Activated CD8-positive, alpha-beta memory T cell treated with anti-CD3 and anti-CD28 coated beads, Interleukin-2, amount 10 ng/mL, durations not matched to agents 7 days and 5 days (primary cell): Measurements from ENCODE around the gene CRYZ. TPM values are rescaled to one million over a fixed set of nuclear protein-coding genes. Genes with fewer than 3 reads are reported as not detected.

Experiments used
- ATAC-seq: fragments of 150-1000 bp; cut with Tn5 transposase; one replicate; pipeline ENCODE4 v1.10.0; 2021; ENCODE audit warnings: moderate library complexity
- CTCF ChIA-PET: fragments of 350-600 bp; sonication (Branson Sonifier 250); formaldehyde crosslinking; loops from one replicate; lab custom pipeline; 2021; ENCODE audit warnings: antibody characterized with exemption; lab: Charles Lee
- DNase-seq: peaks from one replicate; pipeline ENCODE4 v3.0.0-alpha.2; 2020
- H3K27ac Mint-ChIP-seq: one replicate; pipeline ENCODE4 v1.8.0; 2021; ENCODE audit warnings: mild to moderate bottlenecking, mixed read lengths
- H3K27me3 Mint-ChIP-seq: one replicate; pipeline ENCODE4 v1.8.0; 2021; ENCODE audit warnings: mixed read lengths
- H3K36me3 Mint-ChIP-seq: one replicate; pipeline ENCODE4 v1.8.0; 2021; ENCODE audit warnings: mild to moderate bottlenecking, mixed read lengths
- H3K4me1 Mint-ChIP-seq: one replicate; pipeline ENCODE4 v1.8.0; 2021; ENCODE audit warnings: mixed read lengths
- H3K4me3 Mint-ChIP-seq: one replicate; pipeline ENCODE4 v1.8.0; 2021; ENCODE audit warnings: mild to moderate bottlenecking, moderate library complexity, mixed read lengths
- H3K9me3 Mint-ChIP-seq: one replicate; pipeline ENCODE4 v1.8.0; 2022; ENCODE audit warnings: low read depth, mixed read lengths
- total RNA-seq, 2 experiments: library from RNA; stranded (reverse); gene quantifications; one replicate each; pipeline ENCODE4 v1.2.3, GENCODE V29; 2021

CRYZ gene
- total RNA-seq, 2 experiments from 2014 or later, result 17.6 to 20.4 TPM

DNA sequence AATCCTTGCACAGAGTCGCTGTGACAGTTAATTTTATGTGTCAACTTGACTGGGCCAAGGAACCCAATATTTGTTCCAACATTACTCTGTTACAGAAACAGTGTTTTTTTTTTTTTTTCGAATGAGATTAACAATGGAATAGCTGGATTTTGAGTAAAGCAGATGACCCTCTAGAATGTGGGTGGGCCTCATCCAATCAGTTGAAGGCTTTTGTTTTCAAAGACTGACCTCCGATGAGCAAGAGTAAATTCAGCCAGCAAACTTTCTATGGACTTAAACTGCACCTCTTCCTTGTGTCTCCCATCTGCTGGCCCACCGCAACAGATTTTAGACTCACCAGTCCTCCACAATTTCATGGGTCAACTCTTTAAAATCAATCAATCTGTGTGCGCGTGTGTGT is 17.0 kb downstream of the CRYZ start:
- H3K4me1 Mint-ChIP-seq, result no peaks in the 10 kb centered on the region
- no peak for ATAC-seq
- CTCF ChIA-PET, result no interaction called here
- no peak overlapping the region for H3K4me3 Mint-ChIP-seq
- no peaks in the 10 kb centered on the region for H3K27me3 Mint-ChIP-seq
- peaks cover 6% of the 10 kb centered on the region for H3K36me3 Mint-ChIP-seq
- DNase-seq, result no peak
- no peak overlapping the region for H3K27ac Mint-ChIP-seq
- no peaks in the 10 kb centered on the region for H3K9me3 Mint-ChIP-seq

GRCh38 chr1:74715236-74715502 is 17.7 kb downstream of the CRYZ start:
- CTCF ChIA-PET, result no interaction called here
- H3K4me3 Mint-ChIP-seq, result no peak overlapping the region
- peaks cover 5% of the 10 kb centered on the region for H3K36me3 Mint-ChIP-seq
- no peaks in the 10 kb centered on the region for H3K27me3 Mint-ChIP-seq
- H3K9me3 Mint-ChIP-seq, result no peaks in the 10 kb centered on the region
- H3K4me1 Mint-ChIP-seq, result no peaks in the 10 kb centered on the region
- DNase-seq, result no peak
- no peak for ATAC-seq
- no peak overlapping the region for H3K27ac Mint-ChIP-seq

GRCh38 chr1:74714429-74715235 is 18.2 kb downstream of the CRYZ start:
- Mint-ChIP-seq H3K27me3 (no peaks in the 10 kb centered on the region), H3K36me3 (peaks cover 3% of the 10 kb centered on the region), H3K4me3 (no peak overlapping the region), H3K4me1 (no peaks in the 10 kb centered on the region), H3K27ac (no peak overlapping the region), H3K9me3 (no peaks in the 10 kb centered on the region)
- no peak for ATAC-seq
- no peak for DNase-seq
- CTCF ChIA-PET, result no interaction called here

GRCh38 chr1:74713849-74714248 is 19.0 kb downstream of the CRYZ start:
- peaks cover 3% of the 10 kb centered on the region for H3K36me3 Mint-ChIP-seq
- no peaks in the 10 kb centered on the region for H3K27me3 Mint-ChIP-seq
- DNase-seq (no peak), ATAC-seq (no peak)
- no peaks in the 10 kb centered on the region for H3K9me3 Mint-ChIP-seq
- CTCF ChIA-PET, result interaction anchor here (0.9 kb wide), 1 partner anchor 19 kb away, joined by 3 read pairs; the partner anchor contains the start of genes CRYZ and TYW3
- no peak overlapping the region for H3K4me3 Mint-ChIP-seq
- no peak overlapping the region for H3K27ac Mint-ChIP-seq
- H3K4me1 Mint-ChIP-seq, result no peaks in the 10 kb centered on the region

- ATAC-seq, result no peak
- no peak overlapping the region for H3K27ac Mint-ChIP-seq
- CTCF ChIA-PET, result no interaction called here
- H3K9me3 Mint-ChIP-seq, result no peaks in the 10 kb centered on the region
- DNase-seq, result no peak
- H3K36me3 Mint-ChIP-seq, result peaks cover 3% of the 10 kb centered on the region
- H3K27me3 Mint-ChIP-seq, result no peaks in the 10 kb centered on the region
- no peaks in the 10 kb centered on the region for H3K4me1 Mint-ChIP-seq
- H3K4me3 Mint-ChIP-seq, result no peak overlapping the region
Observed at GRCh38 chr1:74712881-74713280, 20.0 kb downstream of the CRYZ start.

DNA sequence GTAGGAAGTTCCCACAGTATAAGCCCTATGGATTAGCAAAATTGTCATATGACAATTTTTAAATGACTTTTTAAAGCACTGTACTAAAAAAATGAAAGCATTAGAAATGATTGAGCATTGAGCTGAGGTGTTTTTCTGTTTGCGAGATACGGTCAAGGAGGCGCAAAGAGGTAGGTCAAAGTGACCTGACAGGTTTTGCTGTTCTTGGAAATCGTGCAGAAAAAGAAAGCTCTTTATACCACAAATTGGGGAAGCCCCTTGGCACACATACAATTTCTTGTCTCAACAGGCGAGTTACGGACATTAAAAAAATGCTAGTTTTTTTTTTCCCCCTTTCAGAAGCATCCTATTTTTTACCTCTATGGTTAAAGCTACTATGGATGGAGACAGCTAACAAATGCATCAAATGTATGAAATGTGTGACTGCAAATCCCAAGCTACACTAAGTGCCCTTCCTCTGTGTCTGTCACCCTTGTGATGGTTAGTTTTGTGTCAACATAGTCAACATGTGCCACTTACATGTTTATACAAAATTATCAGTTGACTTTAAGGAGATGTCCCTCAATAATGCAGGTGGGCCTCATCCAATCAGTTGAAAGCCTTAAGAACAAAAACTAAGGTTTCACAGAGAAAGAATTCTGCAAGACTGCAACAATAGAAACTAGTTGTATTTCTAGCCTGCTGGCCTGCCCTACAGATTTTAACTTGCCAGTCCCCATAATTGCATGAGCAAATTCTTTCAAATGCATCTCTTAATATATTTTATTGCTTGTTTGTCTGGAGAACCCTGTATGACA is 29.3 kb downstream of the CRYZ start:
- Mint-ChIP-seq H3K36me3 (peaks cover 13% of the 10 kb centered on the region), H3K4me1 (peaks cover 7% of the 10 kb centered on the region), H3K27ac (no peak overlapping the region), H3K4me3 (no peak overlapping the region), H3K27me3 (no peaks in the 10 kb centered on the region), H3K9me3 (no peaks in the 10 kb centered on the region)
- DNase-seq, result no peak
- no peak for ATAC-seq
- CTCF ChIA-PET, result interaction anchor here (1.0 to 1.3 kb wide), 2 partner anchors 14 to 30 kb away, joined by 3 to 5 read pairs; partner anchors contain the start of genes CRYZ and TYW3

DNA sequence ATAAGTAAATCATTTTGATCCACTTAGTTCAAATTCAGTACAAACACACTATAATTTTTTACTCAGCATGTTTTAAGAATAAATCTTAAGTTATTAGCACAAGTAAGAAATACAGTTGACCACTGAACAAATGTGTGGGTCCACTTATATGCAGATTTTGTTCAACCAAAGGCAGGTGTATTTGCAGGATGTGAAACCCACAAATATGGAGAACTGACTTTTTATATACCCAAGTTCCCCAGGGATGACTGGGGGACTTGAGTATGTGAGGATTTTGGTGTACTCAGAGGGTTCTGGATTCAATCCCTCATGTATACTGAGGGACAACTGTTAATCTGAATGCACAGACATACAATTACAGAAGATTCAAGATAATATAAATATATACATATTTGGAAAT is 33.5 kb downstream of the CRYZ start:
- H3K27ac Mint-ChIP-seq, result no peak overlapping the region
- H3K4me3 Mint-ChIP-seq, result no peak overlapping the region
- CTCF ChIA-PET, result no interaction called here
- ATAC-seq (no peak), DNase-seq (no peak)
- H3K36me3 Mint-ChIP-seq, result peaks cover 5% of the 10 kb centered on the region
- no peaks in the 10 kb centered on the region for H3K9me3 Mint-ChIP-seq
- H3K4me1 Mint-ChIP-seq, result peaks cover 7% of the 10 kb centered on the region
- H3K27me3 Mint-ChIP-seq, result peaks cover 4% of the 10 kb centered on the region

- Mint-ChIP-seq H3K27me3 (peaks cover 4% of the 10 kb centered on the region), H3K4me3 (no peak overlapping the region), H3K36me3 (no peaks in the 10 kb centered on the region), H3K27ac (no peak overlapping the region), H3K4me1 (peaks cover 4% of the 10 kb centered on the region), H3K9me3 (no peaks in the 10 kb centered on the region)
- DNase-seq (no peak), ATAC-seq (no peak)
- CTCF ChIA-PET, result no interaction called here
Observed at GRCh38 chr1:74697832-74698231, 35.0 kb downstream of the CRYZ start.

- CTCF ChIA-PET, result no interaction called here
- H3K4me3 Mint-ChIP-seq, result no peak overlapping the region
Observed at GRCh38 chr1:74693473-74693872, 39.4 kb downstream of the CRYZ start.

DNA sequence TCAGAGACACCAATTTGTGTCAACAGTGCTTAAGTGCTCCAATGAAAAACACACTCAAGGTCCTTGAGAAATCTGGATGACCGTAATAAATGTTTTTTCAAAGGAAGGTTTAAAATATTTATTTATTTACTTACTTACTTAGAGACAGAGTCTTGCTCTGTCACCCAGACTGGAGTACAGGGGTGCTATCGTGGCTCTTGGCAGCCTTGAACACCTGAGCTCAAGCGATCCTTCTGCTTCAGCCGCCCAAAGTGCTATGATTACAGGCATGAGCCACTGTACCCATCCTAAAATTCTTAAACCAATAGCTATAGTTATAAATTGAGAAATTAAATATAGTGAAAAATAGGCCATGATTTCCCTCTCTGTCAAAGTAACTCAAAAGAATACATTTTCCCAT is 41.9 kb downstream of the CRYZ start:
- Mint-ChIP-seq H3K4me1 (no peaks in the 10 kb centered on the region), H3K36me3 (no peaks in the 10 kb centered on the region), H3K9me3 (no peaks in the 10 kb centered on the region), H3K4me3 (no peak overlapping the region), H3K27ac (no peak overlapping the region), H3K27me3 (peaks cover 15% of the 10 kb centered on the region)
- CTCF ChIA-PET, result interaction anchor here (1.1 to 2.1 kb wide), 5 partner anchors 16 to 222 kb away, joined by 3 to 7 read pairs (median 5); no protein-coding TSS in a partner anchor
- DNase-seq (no peak), ATAC-seq (no peak)

More at GRCh38 chr1:74693473-74693872, 39.4 kb downstream of the CRYZ start:
- H3K4me1 Mint-ChIP-seq, result no peaks in the 10 kb centered on the region
- H3K27ac Mint-ChIP-seq, result no peak overlapping the region
- ATAC-seq (no peak), DNase-seq (no peak)
- H3K9me3 Mint-ChIP-seq, result no peaks in the 10 kb centered on the region
- H3K27me3 Mint-ChIP-seq, result peaks cover 10% of the 10 kb centered on the region
- no peaks in the 10 kb centered on the region for H3K36me3 Mint-ChIP-seq

GRCh38 chr1:74690364-74690696 is 42.5 kb downstream of the CRYZ start:
- CTCF ChIA-PET, result interaction anchor here (1.0 to 2.1 kb wide), 11 partner anchors 14 to 850 kb away, joined by 3 to 8 read pairs (median 4); partner anchors contain the start of genes CRYZ and TYW3
- Mint-ChIP-seq H3K27me3 (peaks cover 12% of the 10 kb centered on the region), H3K9me3 (no peaks in the 10 kb centered on the region), H3K4me1 (no peaks in the 10 kb centered on the region), H3K27ac (no peak overlapping the region), H3K4me3 (no peak overlapping the region), H3K36me3 (no peaks in the 10 kb centered on the region)
- ATAC-seq (no peak), DNase-seq (no peak)

DNA sequence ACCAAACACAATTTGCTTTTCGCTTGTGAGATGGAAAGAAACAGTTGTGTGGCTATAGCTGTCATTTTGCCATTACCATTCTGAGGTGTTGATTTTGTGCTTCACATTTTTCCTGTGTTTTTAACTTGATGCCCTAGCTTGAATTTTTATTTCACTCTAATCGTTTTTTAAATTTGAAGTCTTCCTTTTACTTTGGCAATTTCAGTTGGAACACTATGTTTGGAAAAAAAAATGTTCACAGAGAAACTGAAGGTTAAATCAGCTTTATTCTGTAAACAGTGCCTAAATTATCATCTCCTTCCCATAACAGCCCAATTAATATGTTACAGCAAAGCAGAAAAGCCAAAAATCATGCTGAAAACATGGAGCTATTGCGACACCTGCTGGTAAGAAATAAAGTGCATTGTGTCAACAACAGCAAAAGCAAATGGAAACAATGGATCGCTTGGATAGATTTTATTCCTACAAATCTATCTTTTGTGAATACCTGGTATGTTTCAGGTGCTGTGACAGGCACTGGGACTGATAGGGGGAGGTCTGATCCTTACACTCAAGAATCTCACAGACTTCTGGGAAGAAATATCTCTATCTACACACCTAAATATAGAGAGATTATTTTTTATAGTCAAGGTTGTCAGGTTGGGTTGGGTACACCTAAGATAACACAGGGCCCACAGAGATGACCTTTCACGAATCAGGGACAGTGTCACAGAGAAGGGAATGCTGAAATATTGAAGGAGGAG is 43.1 kb downstream of the CRYZ start:
- ATAC-seq, result no peak
- no peak overlapping the region for H3K27ac Mint-ChIP-seq

DNA sequence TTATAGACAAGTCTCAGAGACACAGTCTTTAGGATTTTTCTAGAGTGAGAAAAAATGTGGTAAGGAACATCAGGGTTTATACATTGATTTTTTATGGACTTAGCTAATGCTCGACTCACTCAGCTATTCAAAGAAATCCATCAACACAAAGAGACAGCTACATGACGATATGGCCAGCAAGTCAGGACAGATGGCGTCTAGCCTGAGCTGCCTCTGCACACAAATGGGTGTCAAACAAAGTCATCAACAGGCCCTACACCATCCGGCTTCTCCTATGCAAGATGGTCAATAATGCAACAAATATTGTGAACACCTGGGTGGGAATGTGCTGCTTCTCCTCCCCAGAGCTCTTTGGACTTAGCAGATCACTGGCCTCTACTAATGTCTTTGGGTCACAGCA is 45.9 kb downstream of the CRYZ start:
- H3K36me3 Mint-ChIP-seq, result no peaks in the 10 kb centered on the region
- no peak for ATAC-seq
- no peak overlapping the region for H3K4me3 Mint-ChIP-seq
- peaks cover 24% of the 10 kb centered on the region for H3K27me3 Mint-ChIP-seq
- H3K27ac Mint-ChIP-seq, result no peak overlapping the region
- H3K4me1 Mint-ChIP-seq, result peaks cover 3% of the 10 kb centered on the region
- CTCF ChIA-PET, result no interaction called here
- DNase-seq, result no peak
- no peaks in the 10 kb centered on the region for H3K9me3 Mint-ChIP-seq

More for the DNA sequence above, 43.1 kb downstream of the CRYZ start:
- no peaks in the 10 kb centered on the region for H3K9me3 Mint-ChIP-seq
- CTCF ChIA-PET, result interaction anchor here (0.7 to 2.1 kb wide), 15 partner anchors 11 to 850 kb away, joined by 3 to 8 read pairs (median 4); partner anchors contain the start of genes CRYZ and TYW3
- H3K27me3 Mint-ChIP-seq, result peaks cover 11% of the 10 kb centered on the region
- no peaks in the 10 kb centered on the region for H3K36me3 Mint-ChIP-seq
- DNase-seq, result peak; percentile 55
- no peaks in the 10 kb centered on the region for H3K4me1 Mint-ChIP-seq
- H3K4me3 Mint-ChIP-seq, result no peak overlapping the region
